NB4 (cell line): ENCODE data around the gene DUSP28.
"Not testable (repeated sequence)": the region's sequence is repeated elsewhere in the genome, so short reads cannot be mapped to it uniquely, and the experiment has no call there.

Experiments
- DNase-seq: peaks from one replicate; pipeline ENCODE4 v3.0.0; 2010; ENCODE audit warnings: low read depth
- H3K4me3 ChIP-seq: one replicate; pipeline ENCODE4 v1.5.1; 2011; ENCODE audit warnings: mild to moderate bottlenecking, low read depth, low read length, moderate library complexity
- CTCF ChIP-seq: IDR thresholded peaks from one replicate; pipeline ENCODE4 v1.5.1; 2012; ENCODE audit warnings: low read depth, low read length
- MAX ChIP-seq: IDR thresholded peaks from 2 replicates; pipeline ENCODE4 v1.6.1; 2011; ENCODE audit warnings: low read depth, low read length
- MYC ChIP-seq: IDR thresholded peaks from 2 replicates; pipeline ENCODE4 v1.6.1; 2011; ENCODE audit warnings: low read depth, low read length
- POLR2A ChIP-seq: IDR thresholded peaks from 2 replicates; pipeline ENCODE4 v1.6.1; 2011; ENCODE audit warnings: mild to moderate bottlenecking; ENCODE audit not compliant: insufficient read length; ENCODE audit errors: extremely low read depth

DUSP28 gene

GRCh38 chr2:240561325-240561971 lies 1.3 kb downstream of the DUSP28 start:
- TF ChIP-seq MAX, result no peak
- TF ChIP-seq CTCF, result no peak
- TF ChIP-seq MYC, result no peak
- TF ChIP-seq POLR2A, result no peak
- DNase-seq, result peak; percentile 48
- peak overlapping the region; percentile 84 for H3K4me3 ChIP-seq

- not testable (repeated sequence) for H3K4me3 ChIP-seq, DNase-seq
Measured at GRCh38 chr2:240563231-240563630, 3.1 kb downstream of the DUSP28 start.

GRCh38 chr2:240563951-240564560 lies 3.9 kb downstream of the DUSP28 start:
- TF ChIP-seq MAX (no peak), CTCF (no peak), MYC (no peak), POLR2A (no peak)
- DNase-seq, result no peak
- no peak overlapping the region for H3K4me3 ChIP-seq

- TF ChIP-seq MYC, result no peak
- no peak for TF ChIP-seq MAX
- no peak for TF ChIP-seq CTCF
- no peak for TF ChIP-seq POLR2A
- no peak overlapping the region for H3K4me3 ChIP-seq
- DNase-seq, result no peak
Measured at GRCh38 chr2:240564561-240565332, 4.6 kb downstream of the DUSP28 start.

- TF ChIP-seq CTCF (no peak), POLR2A (no peak), MAX (peak; percentile 20; the same call in 1 of the 2 replicates), MYC (no peak)
- H3K4me3 ChIP-seq, result peak overlapping the region; percentile 38
- DNase-seq, result peak; percentile 97
Measured at GRCh38 chr2:240565333-240566202, 5.4 kb downstream of the DUSP28 start.
